ENCODE measurements around the gene ARHGAP24.
"Not testable (repeated sequence)": the region's sequence is repeated elsewhere in the genome, so short reads cannot be mapped to it uniquely, and the experiment has no call there.

Gene ARHGAP24

GRCh38 chr4:85482010-85482738, 7.2 kb downstream of the ARHGAP24 start:
- no peak for DNase-seq (ENCODE audit: low read depth)

DNA sequence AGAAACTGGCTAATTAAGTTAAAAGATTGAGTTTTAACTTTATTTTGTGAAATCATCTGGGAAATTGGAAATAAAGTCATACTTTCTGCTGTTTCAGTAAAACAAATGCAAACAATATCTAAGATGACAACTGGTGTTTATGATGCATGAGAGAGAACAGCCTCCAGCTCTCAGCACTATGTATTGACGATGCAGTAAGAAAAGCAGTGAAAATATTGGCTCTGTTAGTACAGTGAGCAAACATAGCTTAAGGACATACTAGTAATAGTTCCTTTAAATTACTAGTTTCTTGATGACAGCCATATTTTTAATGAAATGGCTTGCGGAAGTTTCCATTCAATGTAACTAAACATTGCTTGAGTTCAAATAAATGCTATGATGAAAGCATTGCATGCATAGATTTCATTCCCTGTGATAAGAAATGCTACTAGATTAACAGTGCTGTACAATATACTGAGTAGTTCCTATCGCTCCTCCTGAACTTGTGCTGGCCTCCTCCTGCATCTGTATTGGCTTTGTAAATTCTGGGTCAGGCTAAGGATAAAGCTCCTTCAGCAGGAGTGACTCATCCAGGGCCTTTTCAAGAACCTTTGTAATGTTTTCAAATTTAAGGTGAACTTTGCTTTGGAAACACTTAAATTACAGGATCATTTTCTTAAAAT, 11.6 kb downstream of the ARHGAP24 start:
- DNase-seq (ENCODE audit: low read depth) = no peak

DNA sequence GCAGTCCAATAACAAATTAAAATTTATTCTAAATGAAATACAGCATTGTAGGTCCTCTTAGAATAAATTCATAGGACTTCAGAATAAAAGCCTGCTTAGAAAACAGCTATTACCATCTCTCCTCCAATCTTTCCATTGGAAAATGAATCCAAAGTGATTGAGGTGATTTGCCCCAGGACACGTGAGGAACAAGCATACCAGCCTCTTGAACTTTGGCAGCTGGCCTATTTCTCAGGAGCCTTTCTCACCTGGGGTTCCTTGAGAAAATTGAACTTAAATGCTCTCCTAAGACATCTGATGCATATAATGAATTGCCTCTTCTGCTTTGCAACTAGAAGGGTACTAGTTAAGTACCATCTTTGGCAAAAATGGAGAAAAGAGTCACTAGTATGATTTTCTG, 13.5 kb downstream of the ARHGAP24 start:
- DNase-seq (ENCODE audit: low read depth) = no peak

DNA sequence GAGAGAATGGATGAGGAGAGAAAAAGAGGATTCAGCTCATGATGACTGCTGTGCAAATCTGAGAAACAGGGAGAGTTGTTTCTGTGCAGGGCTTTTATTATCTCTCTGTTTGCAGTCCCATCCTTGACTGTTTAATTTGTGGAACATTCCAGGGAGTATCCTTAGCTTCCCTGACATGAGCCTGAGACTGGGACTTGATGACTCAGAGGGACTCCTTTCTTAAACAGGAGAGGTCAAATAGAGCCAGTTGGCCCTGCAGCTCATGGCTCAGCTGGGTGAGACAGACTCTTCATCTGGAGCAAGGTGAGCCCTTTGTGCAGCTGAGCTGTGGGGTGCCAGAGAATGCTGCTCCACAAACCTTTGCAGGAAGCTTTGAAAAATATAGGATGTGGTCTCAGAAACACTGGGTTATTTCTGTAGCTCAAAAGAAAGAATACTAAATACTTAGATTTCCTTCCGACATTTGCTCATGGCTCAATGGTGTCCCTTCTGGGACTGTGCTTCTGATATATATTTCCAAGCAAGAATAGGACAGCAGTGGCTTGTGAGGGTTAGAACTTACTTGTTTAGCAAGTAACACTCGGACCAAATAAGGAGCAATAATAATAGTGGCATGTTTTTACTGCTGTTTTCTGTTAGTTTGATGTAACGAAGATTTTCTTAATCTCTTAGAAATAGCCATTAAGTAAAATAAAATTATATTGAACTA, 14.5 kb downstream of the ARHGAP24 start:
- DNase-seq (ENCODE audit: low read depth) = no peak

GRCh38 chr4:85491527-85491926, 16.6 kb downstream of the ARHGAP24 start:
- no peak for DNase-seq (ENCODE audit: low read depth)

DNA sequence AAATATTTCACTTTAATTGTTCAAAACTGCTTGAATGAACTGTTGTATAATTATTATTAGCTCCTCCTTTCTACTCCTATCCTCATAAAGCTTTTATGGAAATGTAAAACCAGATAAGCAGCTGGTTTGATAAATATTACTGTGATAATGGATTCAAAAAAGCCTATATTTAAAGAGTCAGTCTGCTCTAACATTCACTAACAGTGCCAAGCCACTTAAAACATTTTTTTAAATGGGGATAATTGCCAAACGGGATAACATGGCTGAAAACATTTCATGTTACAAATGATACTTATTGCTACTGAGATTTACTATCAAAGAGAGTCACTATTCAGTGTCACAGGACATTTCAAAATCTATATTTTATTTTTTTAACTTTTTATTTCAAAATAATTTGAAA, 17.4 kb downstream of the ARHGAP24 start:
- no peak for DNase-seq (ENCODE audit: low read depth)

DNA sequence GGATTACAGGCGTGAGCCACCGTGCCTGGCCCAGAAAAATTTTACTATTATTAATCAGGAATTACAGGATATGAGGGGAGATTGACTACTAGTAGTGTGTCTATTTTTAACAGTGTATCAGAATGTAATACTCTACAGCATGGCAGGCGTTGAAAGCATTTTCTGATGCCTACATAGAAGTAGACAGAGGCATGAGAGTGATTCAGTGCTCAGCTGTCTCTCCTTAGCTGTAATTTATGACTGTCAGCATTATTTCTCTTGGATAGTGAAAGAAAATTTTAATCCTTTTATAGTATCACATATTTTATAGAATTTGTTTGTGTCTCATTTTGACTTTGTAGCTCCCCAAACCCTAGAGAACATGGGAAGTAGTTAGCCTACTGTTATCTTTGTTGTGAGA, 20.7 kb downstream of the ARHGAP24 start:
- no peak for DNase-seq (ENCODE audit: low read depth)

DNA sequence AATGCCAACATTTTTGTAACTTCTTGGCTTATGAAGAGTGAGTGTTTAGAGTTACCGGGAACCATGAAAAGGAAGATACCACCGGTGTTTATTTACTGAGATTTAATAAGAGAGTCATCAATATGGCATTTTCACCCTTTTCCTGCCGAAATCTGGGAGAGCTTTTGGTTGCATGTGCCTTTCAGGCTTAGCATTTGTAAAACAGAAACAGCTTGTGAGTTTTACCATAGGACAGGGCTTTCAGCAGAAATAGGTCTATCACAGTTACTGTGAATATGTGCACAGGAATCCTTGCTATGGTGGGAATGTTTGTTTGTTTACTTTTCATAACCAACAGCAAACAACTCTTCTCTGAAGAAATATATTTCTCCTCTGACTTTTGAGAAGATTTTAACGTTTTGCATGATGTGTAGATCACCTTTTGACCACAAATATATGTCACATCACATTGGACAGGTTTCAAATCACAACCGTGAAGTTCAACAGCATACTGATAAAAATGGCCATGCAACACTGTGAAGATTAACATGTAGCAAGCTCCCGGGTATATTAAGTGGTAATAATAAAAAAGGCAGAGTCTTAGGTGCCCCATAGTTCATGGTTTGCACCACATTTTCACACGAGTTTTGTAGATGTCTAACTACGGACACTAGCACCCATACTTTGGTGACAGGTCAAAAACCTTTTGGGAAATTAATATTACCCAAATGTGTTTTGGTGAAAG, 21.3 kb downstream of the ARHGAP24 start:
- no peak for DNase-seq (ENCODE audit: low read depth)

DNA sequence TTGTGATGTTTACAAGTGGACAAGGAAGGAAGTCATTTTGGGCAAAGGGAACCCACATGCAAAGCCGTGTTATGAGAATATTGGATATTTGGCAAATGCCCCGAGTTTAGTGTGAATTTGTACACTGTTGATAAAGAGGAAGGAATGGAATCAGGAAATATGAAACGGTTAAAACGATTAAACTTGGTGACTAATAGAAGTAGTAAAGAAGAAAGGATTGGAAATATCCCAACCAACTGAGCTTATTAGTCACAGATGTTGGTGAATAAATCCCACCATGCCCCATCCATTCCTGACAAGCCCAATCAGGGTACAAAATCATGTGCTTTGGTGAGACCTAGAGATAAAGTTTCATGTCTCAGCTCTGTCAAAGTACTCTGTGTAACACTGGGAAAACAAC, 22.0 kb downstream of the ARHGAP24 start:
- no peak for DNase-seq (ENCODE audit: low read depth)

- no peak for DNase-seq (ENCODE audit: low read depth)
Measured at GRCh38 chr4:85498068-85498733, 23.3 kb downstream of the ARHGAP24 start.

DNA sequence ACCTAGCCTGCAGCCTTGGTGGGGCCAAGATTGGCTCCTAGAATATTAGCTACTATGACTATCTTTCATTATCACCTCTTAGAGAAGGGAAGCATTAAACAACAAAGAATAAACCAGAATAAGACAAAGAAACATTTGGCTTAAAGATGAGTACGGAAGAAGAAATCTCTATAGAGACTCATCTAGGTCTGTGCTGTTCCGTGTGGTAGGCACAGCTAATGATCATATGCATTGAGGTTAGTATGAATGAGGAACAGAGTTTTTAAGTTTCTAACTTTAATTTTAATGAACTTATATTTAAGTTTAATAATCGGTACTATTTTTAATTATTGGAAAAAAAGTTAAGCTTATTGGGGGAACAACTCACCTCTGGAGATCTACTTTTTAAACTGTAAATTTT, 24.6 kb downstream of the ARHGAP24 start:
- DNase-seq (ENCODE audit: low read depth) = no peak

- DNase-seq (ENCODE audit: low read depth) = no peak
Measured at GRCh38 chr4:85500110-85500867, 25.3 kb downstream of the ARHGAP24 start.

- DNase-seq (ENCODE audit: low read depth) = not testable (repeated sequence)
Measured at GRCh38 chr4:85501145-85501544, 26.2 kb downstream of the ARHGAP24 start.

GRCh38 chr4:85508654-85509053, 33.7 kb downstream of the ARHGAP24 start:
- DNase-seq (ENCODE audit: low read depth) = no peak

- no peak for DNase-seq (ENCODE audit: low read depth)
Measured at GRCh38 chr4:85509882-85510631, 35.1 kb downstream of the ARHGAP24 start.

- DNase-seq (ENCODE audit: low read depth) = no peak
Measured at GRCh38 chr4:85510632-85510984, 35.7 kb downstream of the ARHGAP24 start.

DNA sequence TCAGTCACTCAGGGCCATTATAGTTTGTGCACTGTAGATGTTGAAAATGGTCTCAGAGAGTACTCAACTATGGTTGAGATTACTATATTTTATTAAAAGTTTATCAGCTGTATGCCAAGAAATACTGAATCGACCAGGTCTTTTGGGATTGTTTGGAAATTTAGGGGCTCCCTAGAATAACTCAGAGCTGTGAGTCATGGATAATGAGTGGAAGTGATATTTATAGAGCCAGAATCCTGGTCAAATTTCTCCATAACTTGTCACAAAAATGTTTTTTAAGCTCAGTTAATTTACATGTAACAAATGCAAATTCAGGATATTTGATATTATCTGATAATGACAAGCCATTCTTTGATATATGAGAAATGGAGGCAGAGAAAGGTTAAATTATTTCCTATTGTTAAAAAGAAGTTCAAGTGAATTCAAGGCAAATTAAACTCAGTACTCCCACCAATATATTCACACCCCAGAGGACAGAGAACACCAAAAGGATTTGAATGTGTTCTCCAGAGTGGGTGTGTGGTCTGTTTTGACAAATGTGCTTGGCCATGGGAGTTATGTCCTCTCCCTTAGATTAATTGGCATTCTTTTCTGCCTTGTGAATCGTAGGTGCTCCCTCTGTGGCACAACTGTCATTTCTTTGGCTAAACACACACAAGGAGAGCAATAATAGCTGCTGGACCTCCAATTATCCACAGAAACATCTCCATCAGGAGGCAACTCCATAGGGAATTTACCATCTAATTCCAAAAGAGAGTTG, 37.7 kb downstream of the ARHGAP24 start:
- DNase-seq (ENCODE audit: low read depth) = no peak

DNA sequence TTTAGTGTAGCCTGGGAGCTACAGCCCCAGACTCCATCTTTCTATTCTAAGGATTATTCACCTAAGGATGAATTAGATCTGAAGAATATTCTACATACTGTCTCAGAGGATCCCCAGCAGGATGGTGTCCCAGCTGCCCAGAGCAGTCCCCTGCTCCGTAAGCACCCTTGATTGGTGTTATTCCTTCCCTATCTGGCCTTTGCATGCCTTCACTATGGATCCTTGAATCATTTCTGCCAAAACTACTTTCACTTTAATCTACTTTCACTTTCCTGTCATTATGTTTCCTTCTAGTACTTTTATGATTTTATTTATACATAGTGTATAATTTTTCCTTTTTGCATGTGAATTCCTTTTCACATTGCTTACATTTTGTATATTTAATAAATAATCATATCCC, 39.2 kb downstream of the ARHGAP24 start:
- no peak for DNase-seq (ENCODE audit: low read depth)

DNA sequence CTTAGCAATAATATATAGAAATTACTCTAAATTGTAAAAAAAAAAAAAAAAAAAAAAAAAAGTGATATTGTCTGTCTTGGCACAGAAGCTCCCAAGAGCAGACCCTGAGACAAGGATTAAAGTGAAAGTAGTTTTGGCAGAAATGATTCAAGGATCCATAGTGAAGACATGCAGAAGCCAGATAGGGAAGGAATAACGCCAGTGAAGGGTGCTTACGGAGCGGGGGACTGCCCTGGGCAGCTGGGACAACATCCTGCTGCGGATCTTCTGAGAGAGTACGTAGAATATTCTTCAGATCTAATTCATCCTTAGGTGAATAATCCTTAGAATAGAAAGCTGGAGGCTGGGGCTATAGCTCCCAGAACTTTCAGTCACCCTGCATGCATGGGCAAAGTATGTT, 39.8 kb downstream of the ARHGAP24 start:
- no peak for DNase-seq (ENCODE audit: low read depth)

- DNase-seq (ENCODE audit: low read depth) = no peak
Measured at GRCh38 chr4:85515701-85516100, 40.8 kb downstream of the ARHGAP24 start.

Data from stimulated activated CD8-positive, alpha-beta memory T cell treated with anti-CD3 and anti-CD28 coated beads, Interleukin-12 subunit alpha, Interleukin-12 subunit beta, amount 100 ng/mL, for 4 hours (primary cell).